Mesenchymal stem cell (in vitro differentiated cells and primary cell): ENCODE measurements around the gene ENO2.

ENCODE experiments used
- DNase-seq: peaks from one replicate; pipeline ENCODE4 v3.0.0-alpha.2; 2013
- H2AFZ ChIP-seq: one replicate; pipeline ENCODE4 v1.6.1; 2013; ENCODE audit warnings: low read depth, mild to moderate bottlenecking, control low read depth, inconsistent platforms, low read length, moderate library complexity
- H2AK5ac ChIP-seq: 2 replicates; pipeline ENCODE4 v1.6.1; 2013; ENCODE audit warnings: low read length, moderate library complexity, mild to moderate bottlenecking, inconsistent platforms; ENCODE audit not compliant: severe bottlenecking
- H2BK120ac ChIP-seq: one replicate; pipeline ENCODE4 v1.6.1; 2013; ENCODE audit warnings: low read depth, mild to moderate bottlenecking, inconsistent platforms, low read length, moderate library complexity
- H2BK12ac ChIP-seq, 2 experiments: one replicate each; pipeline ENCODE4 v1.6.1; 2013; ENCODE audit warnings: inconsistent platforms in 2 of 2, low read length in 2 of 2, mild to moderate bottlenecking in 2 of 2, moderate library complexity in 2 of 2, control low read depth in 1 of 2
- H2BK15ac ChIP-seq: one replicate; pipeline ENCODE4 v1.6.1; 2013; ENCODE audit warnings: mild to moderate bottlenecking, low read depth, inconsistent platforms; ENCODE audit not compliant: poor library complexity, severe bottlenecking
- H2BK5ac ChIP-seq: 2 replicates; pipeline ENCODE4 v1.6.1; 2013; ENCODE audit warnings: low read depth, mild to moderate bottlenecking, low read length, control low read depth, inconsistent platforms; ENCODE audit not compliant: poor library complexity, severe bottlenecking
- H3K14ac ChIP-seq, 2 experiments: one replicate each; pipeline ENCODE4 v1.6.1; 2013; ENCODE audit warnings: inconsistent platforms in 2 of 2, low read length in 2 of 2, control low read depth in 1 of 2, mild to moderate bottlenecking in 1 of 2, moderate library complexity in 1 of 2
- H3K18ac ChIP-seq, 2 experiments: one replicate each; pipeline ENCODE4 v1.6.1; 2013; ENCODE audit warnings: inconsistent platforms in 2 of 2, low read length in 2 of 2, control low read depth in 1 of 2, low read depth in 1 of 2, mild to moderate bottlenecking in 1 of 2
- H3K23ac ChIP-seq, 2 experiments: one replicate each; pipeline ENCODE4 v1.6.1; 2013; ENCODE audit warnings: inconsistent platforms in 2 of 2, low read length in 2 of 2, mild to moderate bottlenecking in 2 of 2, moderate library complexity in 2 of 2, control low read depth in 1 of 2
- H3K27ac ChIP-seq: 2 replicates; pipeline ENCODE4 v1.5.1; 2013; ENCODE audit warnings: mild to moderate bottlenecking, moderate library complexity, low read length, control low read depth, inconsistent platforms; ENCODE audit not compliant: poor library complexity, severe bottlenecking
- H3K27me3 ChIP-seq, 2 experiments: 2 replicates each; pipeline versions ENCODE4 v1.6.1 to v1.7.0; 2013; ENCODE audit warnings: low read length in 2 of 2, mild to moderate bottlenecking in 2 of 2, moderate library complexity in 2 of 2, control low read depth in 1 of 2, inconsistent platforms in 1 of 2; ENCODE audit not compliant: control insufficient read depth in 1 of 2, insufficient read depth in 1 of 2
- H3K36me3 ChIP-seq, 2 experiments: 2 replicates each; pipeline versions ENCODE4 v1.6.1 to v1.7.0; 2013; ENCODE audit warnings: low read length in 2 of 2, control low read depth in 1 of 2, inconsistent platforms in 1 of 2, low read depth in 1 of 2, mild to moderate bottlenecking in 1 of 2; ENCODE audit not compliant: insufficient read depth in 2 of 2, control insufficient read depth in 1 of 2
- H3K4ac ChIP-seq, 2 experiments: one replicate each; pipeline ENCODE4 v1.6.1; 2013; ENCODE audit warnings: inconsistent platforms in 2 of 2, low read length in 2 of 2, mild to moderate bottlenecking in 2 of 2, moderate library complexity in 2 of 2, control low read depth in 1 of 2, low read depth in 1 of 2
- H3K4me1 ChIP-seq: 2 replicates; pipeline ENCODE4 v1.6.1; 2013; ENCODE audit warnings: low read depth, low read length, control low read depth; ENCODE audit not compliant: control insufficient read depth, insufficient read depth
- H3K4me2 ChIP-seq: 2 replicates; pipeline ENCODE4 v1.6.1; 2013; ENCODE audit warnings: low read length, mild to moderate bottlenecking, inconsistent platforms; ENCODE audit not compliant: poor library complexity, severe bottlenecking
- H3K4me3 ChIP-seq, 2 experiments: 2 replicates each; pipeline versions ENCODE4 v1.5.1 to v1.7.0; 2013; ENCODE audit warnings: low read length in 2 of 2, mild to moderate bottlenecking in 2 of 2, control low read depth in 1 of 2, low read depth in 1 of 2; ENCODE audit not compliant: insufficient read depth in 1 of 2
- H3K79me1 ChIP-seq: replicated peaks from 2 replicates; pipeline ENCODE4 v1.6.1; 2013; ENCODE audit warnings: mild to moderate bottlenecking, control low read depth, low read length, inconsistent platforms; ENCODE audit not compliant: poor library complexity, severe bottlenecking
- H3K9ac ChIP-seq: 2 replicates; pipeline ENCODE4 v1.7.0; 2013; ENCODE audit warnings: mild to moderate bottlenecking, low read length, moderate library complexity
- H3K9me3 ChIP-seq: 2 replicates; pipeline ENCODE4 v1.7.0; 2013; ENCODE audit warnings: mild to moderate bottlenecking, low read length; ENCODE audit not compliant: control insufficient read depth
- H4K8ac ChIP-seq: one replicate; pipeline ENCODE4 v1.6.1; 2013; ENCODE audit warnings: inconsistent platforms, mild to moderate bottlenecking, low read length, moderate library complexity
- H4K91ac ChIP-seq: one replicate; pipeline ENCODE4 v1.6.1; 2013; ENCODE audit warnings: mild to moderate bottlenecking, low read length, inconsistent platforms
- WGBS: methylation state at CpG from one replicate; pipeline ENCODE4 v1.1.7; 2013; ENCODE audit warnings: mixed read lengths; 5-methylcytosine and 5-hydroxymethylcytosine counted together

The ENO2 gene

GRCh38 chr12:6948873-6949594 is 34.7 kb downstream of the ENO2 start:
- H2BK12ac ChIP-seq = no peak overlapping the region
- peaks cover 10 to 11% of the 10 kb centered on the region in 2 experiments for H3K36me3 ChIP-seq
- no peak overlapping the region for H3K4ac ChIP-seq
- H3K9ac ChIP-seq = no peak overlapping the region
- H3K79me1 ChIP-seq = peaks cover 5% of the 10 kb centered on the region
- 95% methylated on average over 11 of the region's 15 CpGs for WGBS
- H3K14ac ChIP-seq = no peak overlapping the region
- H2BK120ac ChIP-seq = no peak overlapping the region
- no peaks in the 10 kb centered on the region for H3K9me3 ChIP-seq
- no peak overlapping the region for H3K23ac ChIP-seq
- no peak for DNase-seq
- H2BK5ac ChIP-seq = no peak overlapping the region
- no peak overlapping the region for H3K27ac ChIP-seq
- H2AK5ac ChIP-seq = no peak overlapping the region
- H3K27me3 ChIP-seq = peaks cover 0 to 6% of the 10 kb centered on the region in 2 experiments
- peaks cover 28% of the 10 kb centered on the region for H3K4me1 ChIP-seq
- no peak overlapping the region for H3K18ac ChIP-seq
- H2AFZ ChIP-seq = no peak overlapping the region
- no peak overlapping the region for H4K8ac ChIP-seq
- no peak overlapping the region for H3K4me3 ChIP-seq
- H3K4me2 ChIP-seq = no peak overlapping the region
- no peak overlapping the region for H2BK15ac ChIP-seq
- H4K91ac ChIP-seq = no peak overlapping the region

DNA sequence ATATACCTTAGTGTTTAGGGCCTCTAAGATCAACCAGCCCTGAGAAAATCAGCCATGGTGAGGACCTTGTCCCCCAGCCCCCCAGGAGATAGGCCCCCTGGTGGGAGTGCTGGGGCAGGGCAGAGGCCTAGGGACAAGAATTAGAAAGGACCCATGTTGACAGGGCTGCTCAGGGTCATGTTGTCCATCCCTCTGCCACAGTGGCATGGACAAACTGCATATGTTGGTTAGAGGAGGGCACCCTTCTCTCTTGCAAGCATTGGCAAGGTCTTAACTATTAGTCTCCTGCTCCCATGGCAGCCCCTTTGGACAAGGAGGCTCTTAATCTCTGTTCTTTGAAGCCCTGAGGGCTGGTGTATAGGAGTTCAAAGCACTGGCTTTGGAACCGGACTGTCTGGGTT is 36.0 kb downstream of the ENO2 start:
- Histone ChIP-seq H3K79me1 (peaks cover 5% of the 10 kb centered on the region), H3K4me1 (peaks cover 27% of the 10 kb centered on the region), H3K27me3 (peaks cover 0 to 15% of the 10 kb centered on the region in 2 experiments), H2BK120ac (no peak overlapping the region), H3K9ac (no peak overlapping the region), H2BK5ac (no peak overlapping the region), H3K14ac (no peak overlapping the region), H3K27ac (no peak overlapping the region), H4K91ac (no peak overlapping the region), H3K9me3 (no peaks in the 10 kb centered on the region), H3K4me3 (no peak overlapping the region), H3K4ac (no peak overlapping the region), H2BK12ac (no peak overlapping the region), H3K36me3 (peaks cover 8 to 18% of the 10 kb centered on the region in 2 experiments), H2AFZ (no peak overlapping the region), H2BK15ac (no peak overlapping the region), H4K8ac (no peak overlapping the region), H3K18ac (no peak overlapping the region), H3K4me2 (no peak overlapping the region), H2AK5ac (no peak overlapping the region), H3K23ac (no peak overlapping the region)
- WGBS = 98% methylated on average over 1 of the region's 1 CpG
- no peak for DNase-seq

- H3K14ac ChIP-seq = peak within 1 kb of the TSS in 1 of 2 experiments; percentile 26
- peak within 1 kb of the TSS; percentile 7 for H4K91ac ChIP-seq
- 87% methylated on average over 25 of the region's 25 CpGs for WGBS
- H3K9ac ChIP-seq = no peak within 1 kb of the TSS
- H2BK120ac ChIP-seq = no peak within 1 kb of the TSS
- no peaks in the 10 kb centered on the region for H3K9me3 ChIP-seq
- no peak within 1 kb of the TSS for H3K4me3 ChIP-seq
- H3K23ac ChIP-seq = no peak within 1 kb of the TSS
- no peak within 1 kb of the TSS for H3K4me2 ChIP-seq
- H3K27me3 ChIP-seq = peaks cover 0 to 15% of the 10 kb centered on the region in 2 experiments
- DNase-seq = no peak
- H4K8ac ChIP-seq = no peak within 1 kb of the TSS
- peaks cover 2 to 17% of the 10 kb centered on the region in 2 experiments for H3K36me3 ChIP-seq
- no peak within 1 kb of the TSS for H3K27ac ChIP-seq
- no peak within 1 kb of the TSS for H2BK12ac ChIP-seq
- peaks cover 21% of the 10 kb centered on the region for H3K4me1 ChIP-seq
- H2AK5ac ChIP-seq = no peak within 1 kb of the TSS
- peaks cover 5% of the 10 kb centered on the region for H3K79me1 ChIP-seq
- no peak within 1 kb of the TSS for H3K18ac ChIP-seq
- peak within 1 kb of the TSS; percentile 38 for H2BK15ac ChIP-seq
- H3K4ac ChIP-seq = no peak within 1 kb of the TSS
- H2AFZ ChIP-seq = no peak within 1 kb of the TSS
- H2BK5ac ChIP-seq = no peak within 1 kb of the TSS
Measured at GRCh38 chr12:6950811-6951540, 36.6 kb downstream of the ENO2 start, which contains the start of gene PTPN6. Gene PTPN6 (plus strand): TSS chr12:6951356. CDS start chr12:6951513, 157 bp downstream.

DNA sequence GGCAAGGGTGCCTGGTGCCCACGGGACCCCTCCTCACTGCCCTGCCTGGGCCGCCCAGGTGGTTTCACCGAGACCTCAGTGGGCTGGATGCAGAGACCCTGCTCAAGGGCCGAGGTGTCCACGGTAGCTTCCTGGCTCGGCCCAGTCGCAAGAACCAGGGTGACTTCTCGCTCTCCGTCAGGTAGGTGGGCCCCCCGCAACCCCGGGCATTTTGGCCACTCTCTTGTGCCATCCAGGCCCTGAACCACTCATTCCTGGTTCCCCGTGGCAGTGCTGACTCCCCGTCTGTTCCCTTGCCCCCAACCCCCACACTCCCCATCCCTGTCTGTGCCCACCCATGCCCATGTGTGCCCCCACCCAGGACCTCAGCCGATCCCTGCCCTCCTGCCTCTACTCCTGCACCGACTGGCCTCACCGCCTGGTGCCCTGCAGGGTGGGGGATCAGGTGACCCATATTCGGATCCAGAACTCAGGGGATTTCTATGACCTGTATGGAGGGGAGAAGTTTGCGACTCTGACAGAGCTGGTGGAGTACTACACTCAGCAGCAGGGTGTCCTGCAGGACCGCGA is 37.3 kb downstream of the ENO2 start:
- no peaks in the 10 kb centered on the region for H3K9me3 ChIP-seq
- H3K23ac ChIP-seq = no peak overlapping the region
- no peak overlapping the region for H4K8ac ChIP-seq
- H3K14ac ChIP-seq = no peak overlapping the region
- WGBS = 95% methylated on average over 20 of the region's 20 CpGs
- no peak overlapping the region for H2BK15ac ChIP-seq
- H2AFZ ChIP-seq = no peak overlapping the region
- H4K91ac ChIP-seq = peak overlapping the region; percentile 7
- no peak overlapping the region for H3K4me3 ChIP-seq
- peaks cover 0 to 23% of the 10 kb centered on the region in 2 experiments for H3K36me3 ChIP-seq
- H3K27me3 ChIP-seq = peaks cover 0 to 15% of the 10 kb centered on the region in 2 experiments
- H2BK5ac ChIP-seq = no peak overlapping the region
- H3K27ac ChIP-seq = no peak overlapping the region
- no peak for DNase-seq
- H3K9ac ChIP-seq = no peak overlapping the region
- H3K4me1 ChIP-seq = peaks cover 15% of the 10 kb centered on the region
- H3K79me1 ChIP-seq = peaks cover 5% of the 10 kb centered on the region
- no peak overlapping the region for H2AK5ac ChIP-seq
- H3K4ac ChIP-seq = no peak overlapping the region
- H3K4me2 ChIP-seq = no peak overlapping the region
- H2BK120ac ChIP-seq = no peak overlapping the region
- no peak overlapping the region for H2BK12ac ChIP-seq
- no peak overlapping the region for H3K18ac ChIP-seq
